ENCODE data around the gene GJD2.
A peak's percentile ranks its signal among the peaks of the same experiment; 100 is the strongest.

Gene GJD2

GRCh38 chr15:34716111-34716510, 38.7 kb downstream of the GJD2 start:
- Mint-ChIP-seq H3K9me3 (no peaks in the 10 kb centered on the region), H3K4me1 (peaks cover 10% of the 10 kb centered on the region), H3K4me3 (no peak overlapping the region), H3K36me3 (ENCODE audit: low read depth) (no peaks in the 10 kb centered on the region), H3K27me3 (ENCODE audit: low read depth, poor library complexity) (peaks cover 42% of the 10 kb centered on the region), H3K27ac (no peak overlapping the region)
- no peak for TF ChIP-seq CTCF (IDR thresholded peaks at IDR 0.05)
- no peak for DNase-seq

- peaks cover 40% of the 10 kb centered on the region for H3K27me3 Mint-ChIP-seq (ENCODE audit: low read depth, poor library complexity)
- DNase-seq: no peak
- H3K4me1 Mint-ChIP-seq: no peaks in the 10 kb centered on the region
- no peaks in the 10 kb centered on the region for H3K36me3 Mint-ChIP-seq (ENCODE audit: low read depth)
- no peak overlapping the region for H3K27ac Mint-ChIP-seq
- no peaks in the 10 kb centered on the region for H3K9me3 Mint-ChIP-seq
- H3K4me3 Mint-ChIP-seq: no peak overlapping the region
- no peak for TF ChIP-seq CTCF (IDR thresholded peaks at IDR 0.05)
Observed at GRCh38 chr15:34714476-34715121, 40.2 kb downstream of the GJD2 start.

- Mint-ChIP-seq H3K4me3 (no peak overlapping the region), H3K27ac (no peak overlapping the region)
Observed at GRCh38 chr15:34713635-34714034, 41.2 kb downstream of the GJD2 start.

GRCh38 chr15:34709866-34710265, 44.9 kb downstream of the GJD2 start:
- Mint-ChIP-seq H3K27ac (no peak overlapping the region), H3K4me3 (no peak overlapping the region), H3K4me1 (no peaks in the 10 kb centered on the region), H3K9me3 (no peaks in the 10 kb centered on the region), H3K27me3 (ENCODE audit: low read depth, poor library complexity) (peaks cover 36% of the 10 kb centered on the region), H3K36me3 (ENCODE audit: low read depth) (no peaks in the 10 kb centered on the region)
- TF ChIP-seq CTCF (IDR thresholded peaks at IDR 0.05): no peak
- no peak for DNase-seq

More at GRCh38 chr15:34713635-34714034, 41.2 kb downstream of the GJD2 start:
- Mint-ChIP-seq H3K9me3 (no peaks in the 10 kb centered on the region), H3K36me3 (ENCODE audit: low read depth) (no peaks in the 10 kb centered on the region), H3K27me3 (ENCODE audit: low read depth, poor library complexity) (peaks cover 33% of the 10 kb centered on the region), H3K4me1 (no peaks in the 10 kb centered on the region)
- no peak for DNase-seq
- TF ChIP-seq CTCF (IDR thresholded peaks at IDR 0.05): no peak

GRCh38 chr15:34708422-34708821, 46.4 kb downstream of the GJD2 start:
- peak; percentile 78 for TF ChIP-seq CTCF (IDR thresholded peaks at IDR 0.05)
- no peak overlapping the region for H3K27ac Mint-ChIP-seq
- no peak overlapping the region for H3K4me3 Mint-ChIP-seq
- peaks cover 34% of the 10 kb centered on the region for H3K27me3 Mint-ChIP-seq (ENCODE audit: low read depth, poor library complexity)
- no peaks in the 10 kb centered on the region for H3K4me1 Mint-ChIP-seq
- DNase-seq: no peak
- H3K9me3 Mint-ChIP-seq: no peaks in the 10 kb centered on the region
- no peaks in the 10 kb centered on the region for H3K36me3 Mint-ChIP-seq (ENCODE audit: low read depth)

GRCh38 chr15:34701536-34701935, 53.3 kb downstream of the GJD2 start:
- TF ChIP-seq CTCF (IDR thresholded peaks at IDR 0.05): no peak
- Mint-ChIP-seq H3K27ac (no peak overlapping the region), H3K4me3 (no peak overlapping the region)

More at GRCh38 chr15:34701536-34701935, 53.3 kb downstream of the GJD2 start:
- H3K4me1 Mint-ChIP-seq: no peaks in the 10 kb centered on the region
- H3K9me3 Mint-ChIP-seq: no peaks in the 10 kb centered on the region
- no peaks in the 10 kb centered on the region for H3K36me3 Mint-ChIP-seq (ENCODE audit: low read depth)
- peaks cover 24% of the 10 kb centered on the region for H3K27me3 Mint-ChIP-seq (ENCODE audit: low read depth, poor library complexity)
- DNase-seq: no peak

Measured in nephron progenitor cell (in vitro differentiated cells).